Stomach (tissue), 4 donors: ENCODE measurements around the gene MYO5B.

Experiments used
- EP300 ChIP-seq: sonication (generic); formaldehyde crosslinking; IDR thresholded peaks from one replicate; pipeline ENCODE4 v1.6.1; 2017; ENCODE audit warnings: antibody characterized with exemption
- POLR2A ChIP-seq, 4 donors: fragments of 450-650 bp; IDR thresholded peaks; one replicate each; pipeline ENCODE4 v1.6.1; 2016; ENCODE audit warnings: antibody characterized with exemption in 4 of 4, control low read depth in 2 of 4, mild to moderate bottlenecking in 1 of 4, moderate library complexity in 1 of 4
- POLR2AphosphoS5 ChIP-seq, 3 donors: sonication (generic); formaldehyde crosslinking; IDR thresholded peaks; one replicate each; pipeline ENCODE4 v1.6.1; 2016; ENCODE audit warnings: antibody characterized with exemption in 3 of 3
- TF ChIP-seq, protein P1 (sequence below), 7 experiments: fragments of 450-650 bp in 4 of 7; fragments of 200-600 bp in 3 of 7; sonication (generic) in 3 of 7; IDR thresholded peaks; one replicate each; pipeline ENCODE4 v1.5.1; 2016 to 2019; ENCODE audit warnings: antibody characterized with exemption in 7 of 7, control low read depth in 2 of 7, mild to moderate bottlenecking in 1 of 7

DNA sequence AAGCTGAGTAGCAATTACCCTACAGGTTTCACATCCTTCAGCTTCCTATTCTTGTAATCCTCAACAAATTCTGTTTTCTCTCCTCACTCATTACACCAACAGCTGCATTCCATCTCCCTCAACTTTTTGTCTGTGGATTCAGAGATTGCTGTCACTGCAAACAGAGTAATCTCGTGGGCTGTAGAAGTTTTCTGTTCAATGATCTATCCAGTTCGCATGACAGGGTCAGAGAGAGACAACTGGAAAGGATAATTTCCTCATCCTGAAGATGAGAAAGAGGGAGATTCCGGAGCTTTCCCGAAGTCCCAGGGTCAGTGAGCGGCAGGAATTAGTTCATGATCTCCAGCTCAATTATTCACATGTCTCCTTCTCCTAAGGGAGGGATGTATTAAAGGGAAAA lies 75.7 kb downstream of the MYO5B start:
- TF ChIP-seq, protein P1, sequence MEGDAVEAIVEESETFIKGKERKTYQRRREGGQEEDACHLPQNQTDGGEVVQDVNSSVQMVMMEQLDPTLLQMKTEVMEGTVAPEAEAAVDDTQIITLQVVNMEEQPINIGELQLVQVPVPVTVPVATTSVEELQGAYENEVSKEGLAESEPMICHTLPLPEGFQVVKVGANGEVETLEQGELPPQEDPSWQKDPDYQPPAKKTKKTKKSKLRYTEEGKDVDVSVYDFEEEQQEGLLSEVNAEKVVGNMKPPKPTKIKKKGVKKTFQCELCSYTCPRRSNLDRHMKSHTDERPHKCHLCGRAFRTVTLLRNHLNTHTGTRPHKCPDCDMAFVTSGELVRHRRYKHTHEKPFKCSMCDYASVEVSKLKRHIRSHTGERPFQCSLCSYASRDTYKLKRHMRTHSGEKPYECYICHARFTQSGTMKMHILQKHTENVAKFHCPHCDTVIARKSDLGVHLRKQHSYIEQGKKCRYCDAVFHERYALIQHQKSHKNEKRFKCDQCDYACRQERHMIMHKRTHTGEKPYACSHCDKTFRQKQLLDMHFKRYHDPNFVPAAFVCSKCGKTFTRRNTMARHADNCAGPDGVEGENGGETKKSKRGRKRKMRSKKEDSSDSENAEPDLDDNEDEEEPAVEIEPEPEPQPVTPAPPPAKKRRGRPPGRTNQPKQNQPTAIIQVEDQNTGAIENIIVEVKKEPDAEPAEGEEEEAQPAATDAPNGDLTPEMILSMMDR (IDR thresholded peaks at IDR 0.05) = no peak
- TF ChIP-seq EP300 (no peak), POLR2A (IDR thresholded peaks at IDR 0.05) (no peak), POLR2AphosphoS5 (IDR thresholded peaks at IDR 0.05) (no peak)
